Stimulated activated CD4-positive, alpha-beta T cell treated with anti-CD3 and anti-CD28 coated beads, Interleukin-2, amount 100 ng/mL, for 48 hours (primary cell): ENCODE data around the gene KCNC1.

Source experiments
- DNase-seq, 2 donors: peaks; one replicate each; pipeline ENCODE4 v3.0.0-alpha.2; 2020

Gene KCNC1

DNA sequence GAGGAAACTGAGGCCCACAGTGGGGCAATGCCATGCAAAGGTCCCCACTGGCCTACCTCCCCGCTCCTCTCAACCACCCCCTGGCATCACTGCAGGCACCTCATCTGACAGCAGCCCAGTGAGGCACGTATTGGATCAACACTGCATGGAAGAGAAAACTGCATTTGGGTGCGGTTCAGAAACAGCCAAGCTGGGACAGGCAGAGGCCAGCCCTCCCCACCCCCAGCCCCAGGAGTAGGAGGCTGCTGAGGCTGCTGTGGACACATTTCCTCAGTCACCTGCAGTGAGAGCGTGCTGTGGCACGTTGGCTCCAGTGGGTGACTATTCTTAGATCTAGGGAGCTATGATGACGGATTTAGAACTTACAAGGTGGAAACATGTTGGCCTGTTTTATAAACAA, 63.7 kb downstream of the KCNC1 start:
- no peak for DNase-seq

DNA sequence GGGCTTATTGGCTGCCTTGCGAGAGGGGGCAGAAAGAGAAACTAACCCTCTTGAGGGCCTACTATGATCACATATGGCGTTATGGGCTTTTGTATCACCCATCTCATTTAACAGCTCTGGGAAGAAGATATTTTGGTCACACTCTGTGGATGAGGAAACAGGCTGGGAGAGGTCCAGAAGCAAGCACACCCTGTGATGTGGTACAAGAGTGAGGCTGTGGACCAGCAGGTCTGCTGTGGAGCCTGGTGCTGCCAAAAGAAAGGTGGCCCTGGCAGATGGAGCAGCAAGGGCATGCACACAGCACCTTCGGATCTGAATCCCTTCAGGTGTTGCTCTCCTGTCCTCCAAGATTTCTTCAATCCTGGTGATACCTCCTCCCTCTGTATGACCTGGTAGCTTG, 64.1 kb downstream of the KCNC1 start:
- DNase-seq: no peak

DNA sequence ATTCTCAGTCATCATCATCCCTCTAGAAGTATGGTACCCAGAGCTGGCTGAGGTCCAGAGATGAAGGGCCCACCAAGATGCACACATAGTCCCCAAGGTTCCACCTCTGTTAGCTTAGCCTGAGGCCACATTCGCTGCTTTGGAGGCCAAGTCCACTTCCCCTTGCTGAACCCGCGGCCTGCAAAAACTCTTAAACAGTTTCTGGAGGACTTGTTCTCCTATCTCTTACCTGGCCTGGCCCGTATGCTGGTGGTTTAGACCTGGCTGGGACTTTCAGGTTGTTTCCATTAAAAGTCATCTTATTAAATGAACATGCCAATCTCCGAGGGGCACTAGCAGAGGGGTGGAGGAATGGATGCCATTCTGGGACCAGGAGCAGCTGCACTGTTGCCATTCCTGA, 64.6 kb downstream of the KCNC1 start:
- no peak for DNase-seq

DNA sequence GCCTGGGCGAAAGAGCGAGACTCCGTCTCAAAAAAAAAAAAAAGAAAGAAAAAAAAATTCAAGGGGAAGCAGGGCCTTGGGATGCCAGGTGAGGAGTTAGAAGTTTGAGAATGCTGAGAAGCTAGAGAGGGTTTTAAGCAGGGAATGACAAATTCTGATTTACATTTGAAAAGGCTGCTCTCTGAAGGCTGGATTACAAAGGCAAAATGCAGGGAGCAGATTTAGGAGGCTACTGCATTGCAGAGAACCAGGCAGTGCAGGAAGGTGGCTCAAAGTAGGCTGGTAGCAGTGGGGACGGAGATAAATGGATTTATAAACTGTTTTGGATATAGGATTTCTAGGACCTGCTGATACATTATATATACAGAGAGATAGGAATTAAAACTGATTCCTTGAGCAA, 66.6 kb downstream of the KCNC1 start:
- no peak for DNase-seq

DNA sequence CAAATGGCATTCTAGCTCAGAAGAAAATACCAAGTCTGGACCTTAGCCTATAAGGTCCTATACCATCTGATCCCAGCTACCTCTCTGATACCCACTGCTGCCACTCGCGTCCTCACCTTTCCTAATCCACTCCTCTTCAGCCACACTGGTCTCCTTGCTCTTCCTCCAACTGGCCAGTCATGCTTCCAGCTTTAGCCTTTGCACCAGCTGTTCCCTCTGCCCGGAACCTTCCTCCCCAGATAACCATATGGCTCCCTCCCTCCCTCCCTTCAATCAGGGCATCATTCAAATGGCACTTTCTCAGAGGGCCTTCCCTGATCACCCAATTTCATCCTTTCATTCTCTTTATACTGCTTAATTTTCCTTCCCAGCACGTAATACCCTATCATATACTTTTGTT, 67.9 kb downstream of the KCNC1 start:
- no peak for DNase-seq

DNA sequence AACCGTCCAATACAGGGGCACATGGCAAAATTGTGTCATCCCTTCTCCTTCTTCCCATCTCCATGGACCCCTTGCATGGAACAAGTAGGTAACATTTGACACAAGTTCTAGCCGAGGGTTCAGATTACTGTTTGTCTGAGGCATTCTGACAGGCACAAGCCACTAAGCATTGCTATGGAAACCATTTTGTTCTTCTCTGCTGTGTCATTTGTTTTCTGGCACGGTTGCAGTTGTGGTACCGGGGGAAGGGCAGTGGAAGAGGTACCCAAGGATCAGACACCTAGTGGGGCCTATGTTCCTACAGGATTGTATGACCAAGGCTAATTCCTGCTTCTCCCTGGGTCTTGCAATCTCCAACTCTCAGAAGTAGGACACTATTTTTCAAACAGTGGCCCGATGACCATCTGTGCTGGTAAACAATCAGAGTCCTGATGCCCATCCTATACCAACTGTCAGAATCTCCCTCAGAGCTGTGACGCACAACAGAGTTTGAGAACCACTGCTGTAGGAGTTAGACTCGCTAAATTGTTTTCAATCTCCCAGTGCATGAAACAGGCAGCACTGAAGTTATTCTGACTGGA, 69.3 kb downstream of the KCNC1 start:
- DNase-seq: no peak

DNA sequence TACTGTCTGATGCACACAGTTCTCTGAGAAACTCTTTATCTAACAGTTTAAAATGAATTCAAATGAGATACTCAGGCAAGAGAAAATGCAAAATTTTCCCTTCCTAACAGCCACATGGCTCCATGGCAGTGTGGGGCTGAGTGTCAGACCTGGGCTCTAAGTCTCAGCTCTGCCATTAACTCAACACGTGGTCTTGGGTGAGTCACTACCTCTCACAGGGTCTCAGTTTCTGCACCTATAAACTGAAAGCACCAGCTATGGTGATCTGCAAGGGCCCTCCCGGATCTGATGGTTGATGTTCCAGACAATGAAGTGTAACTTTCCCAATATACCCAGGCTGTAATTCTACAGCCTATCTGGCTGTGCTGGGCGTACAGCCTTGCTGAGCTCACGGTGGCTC, 70.5 kb downstream of the KCNC1 start:
- no peak for DNase-seq

DNA sequence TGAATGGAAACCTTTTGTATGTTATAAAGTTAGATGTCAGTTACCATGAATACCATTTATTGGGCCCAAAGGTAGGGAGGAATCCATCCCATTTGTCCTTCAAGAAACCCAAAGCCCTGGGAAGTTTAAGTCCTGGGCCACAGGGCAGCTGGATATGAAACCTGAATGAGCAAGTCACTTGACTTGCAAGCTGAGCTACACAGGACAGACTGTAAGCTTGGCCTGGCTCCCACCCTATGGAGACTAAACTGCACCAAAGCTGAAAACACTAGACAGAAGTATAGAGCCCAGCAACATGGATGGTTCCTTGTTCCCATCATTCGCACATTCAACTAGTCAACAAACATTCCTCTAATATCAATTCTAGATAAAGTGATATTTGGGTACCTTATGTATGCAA, 71.3 kb downstream of the KCNC1 start:
- no peak for DNase-seq

DNA sequence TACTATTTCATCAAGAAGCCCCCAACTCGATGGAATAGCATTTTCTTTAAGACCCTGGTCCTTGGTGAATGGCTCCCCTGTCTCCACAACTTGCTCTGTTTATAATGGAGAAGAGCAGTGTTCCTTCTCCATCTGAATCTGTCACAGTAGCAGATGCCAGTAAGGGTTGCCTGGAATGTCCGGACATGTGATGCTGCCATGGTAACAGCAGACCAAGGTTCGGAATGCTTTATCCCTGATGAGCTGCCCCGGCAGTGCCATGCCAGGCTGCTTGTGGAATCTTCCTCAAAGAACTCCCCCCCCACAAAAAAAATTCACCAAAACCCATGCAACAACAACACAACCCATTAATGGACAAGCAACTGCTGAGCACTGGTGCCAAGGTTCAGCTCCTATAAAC, 72.5 kb downstream of the KCNC1 start:
- DNase-seq: no peak

DNA sequence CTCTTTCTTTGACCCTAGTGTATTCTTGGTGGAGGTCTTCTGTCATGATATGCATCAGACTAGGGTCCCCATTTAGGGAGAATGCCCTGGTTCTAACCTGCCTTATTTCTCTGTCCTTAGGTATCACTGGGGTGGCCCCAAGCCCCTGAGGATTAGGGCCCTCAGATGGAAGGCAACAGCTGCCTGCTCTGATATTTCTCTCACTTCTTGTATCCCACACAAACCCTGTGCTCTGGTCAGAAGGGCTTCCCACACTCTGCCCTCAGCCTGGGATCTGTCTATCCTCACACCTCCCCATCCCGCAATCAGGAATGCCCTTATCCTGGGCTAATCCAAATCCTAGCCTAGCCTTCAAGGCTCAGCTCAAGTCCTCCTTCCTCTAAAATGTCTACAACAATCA, 75.5 kb downstream of the KCNC1 start:
- no peak for DNase-seq

DNA sequence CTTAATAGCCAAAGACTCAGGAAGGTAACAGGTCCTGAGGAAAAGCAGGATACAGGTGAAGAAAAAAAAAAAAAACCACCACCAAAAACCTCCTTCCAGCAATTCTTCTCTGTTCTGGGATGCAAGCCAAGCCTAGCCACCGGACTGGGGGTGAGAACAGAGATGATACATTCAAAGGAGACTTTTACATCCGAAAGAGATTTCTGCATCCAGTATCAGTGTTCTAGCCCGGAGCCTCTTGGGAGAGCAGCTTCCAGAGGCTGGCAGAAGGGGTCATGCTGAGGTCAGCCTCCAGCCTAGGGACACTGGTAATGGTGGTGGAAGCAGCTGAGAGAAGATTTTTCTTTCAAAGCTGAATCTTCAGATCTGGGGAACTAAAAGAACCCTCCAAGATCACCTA, 76.2 kb downstream of the KCNC1 start:
- no peak for DNase-seq

DNA sequence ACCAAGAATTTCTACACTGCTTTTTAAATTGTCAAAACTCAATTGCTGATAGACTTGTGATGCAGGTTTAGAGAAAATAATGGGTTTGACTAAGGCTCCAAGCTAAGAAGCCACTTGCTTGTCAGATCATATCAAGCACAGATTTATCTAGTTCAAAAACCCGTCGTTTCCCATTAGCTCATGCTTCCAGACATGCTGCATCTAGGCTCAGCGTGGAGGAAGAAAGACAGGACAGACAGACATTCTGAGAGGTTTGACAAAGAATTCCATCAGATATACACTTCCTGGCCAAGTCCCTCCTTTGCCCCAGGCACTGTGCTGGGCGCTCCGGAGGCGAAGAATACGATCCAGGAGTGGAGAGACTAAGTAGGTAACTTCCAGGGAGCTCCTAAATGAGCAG, 76.8 kb downstream of the KCNC1 start:
- DNase-seq: no peak

DNA sequence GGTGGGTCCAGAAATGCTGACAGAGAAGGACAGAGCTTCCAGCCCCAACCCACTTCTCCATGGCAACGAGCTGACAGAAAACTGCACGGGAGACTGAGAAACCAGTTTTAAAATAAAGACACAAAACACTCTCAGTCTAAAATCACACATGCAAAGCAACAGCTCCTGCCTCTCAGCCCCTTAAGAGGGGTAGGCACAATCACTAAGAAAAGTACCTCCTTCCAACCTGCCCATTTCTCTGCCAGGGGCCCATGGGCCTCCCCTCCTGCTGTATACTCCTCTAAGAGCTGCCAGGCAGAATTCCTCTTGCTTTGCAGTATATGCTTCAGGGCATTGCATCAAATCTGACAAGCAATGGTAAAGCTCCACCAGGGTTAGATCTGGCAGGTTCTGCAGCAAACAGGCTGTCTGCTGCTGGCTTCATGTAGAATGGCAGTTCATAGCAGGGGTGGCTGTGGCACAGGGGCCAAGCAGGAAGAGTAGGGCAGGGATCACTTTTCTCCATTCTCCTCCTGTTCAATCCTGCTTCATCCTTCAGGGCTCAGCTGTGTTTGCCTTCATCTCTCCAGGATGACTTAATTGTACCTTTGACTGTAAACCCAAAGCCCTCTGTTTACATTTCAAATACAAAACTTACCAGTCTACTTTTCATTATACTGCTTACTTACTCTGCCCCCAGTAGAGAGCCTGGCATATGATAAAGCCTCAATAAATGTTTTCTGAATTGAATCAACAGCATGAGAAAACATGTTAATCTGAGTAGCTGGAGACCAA, 77.7 kb downstream of the KCNC1 start:
- no peak for DNase-seq

DNA sequence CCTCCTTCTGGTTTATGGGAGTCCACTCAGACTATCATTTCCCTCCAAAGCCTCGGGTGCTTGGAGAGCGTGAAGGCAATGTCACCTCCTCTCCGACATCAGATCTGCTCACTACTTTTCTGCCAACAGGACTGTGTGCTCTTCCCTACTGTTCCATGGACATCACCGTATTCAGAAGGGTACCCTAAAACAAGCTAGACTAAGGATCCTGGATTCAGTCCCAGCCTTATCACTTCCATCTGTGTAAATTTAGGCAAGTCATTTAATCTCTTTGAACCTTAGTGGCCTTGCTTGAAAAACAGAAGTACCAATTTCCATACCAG, 78.2 kb downstream of the KCNC1 start:
- no peak for DNase-seq

DNA sequence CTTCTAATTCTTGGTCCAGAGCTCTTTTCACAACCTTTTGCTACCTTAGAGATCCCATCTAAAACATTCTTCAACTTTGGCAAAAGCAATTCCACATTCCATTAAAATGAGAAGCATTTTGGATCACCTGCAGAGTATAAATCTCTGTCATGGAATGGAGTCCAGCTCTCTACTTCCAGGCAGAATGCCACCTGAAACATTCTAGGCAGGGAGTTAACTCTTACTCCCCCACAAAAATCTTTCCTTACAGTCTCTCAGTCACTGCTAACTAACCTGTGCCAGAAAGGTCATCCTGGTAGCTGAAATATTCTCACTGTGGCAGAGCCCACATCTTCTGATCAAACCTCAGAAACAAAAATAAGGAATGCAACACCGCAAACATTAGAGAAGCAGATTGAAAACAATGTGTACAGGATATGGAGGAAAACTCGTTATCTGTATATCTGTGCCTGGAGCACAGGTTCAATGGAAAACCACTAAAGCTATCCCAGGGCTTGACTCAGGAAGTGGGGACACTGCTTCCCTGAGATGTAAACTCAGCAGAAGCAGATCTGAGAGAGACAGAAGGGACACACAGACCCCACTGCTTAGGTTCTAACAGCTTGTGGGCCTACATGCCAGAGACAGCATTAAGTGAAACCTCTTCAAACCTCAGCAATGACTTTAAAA, 78.9 kb downstream of the KCNC1 start:
- DNase-seq: no peak

DNA sequence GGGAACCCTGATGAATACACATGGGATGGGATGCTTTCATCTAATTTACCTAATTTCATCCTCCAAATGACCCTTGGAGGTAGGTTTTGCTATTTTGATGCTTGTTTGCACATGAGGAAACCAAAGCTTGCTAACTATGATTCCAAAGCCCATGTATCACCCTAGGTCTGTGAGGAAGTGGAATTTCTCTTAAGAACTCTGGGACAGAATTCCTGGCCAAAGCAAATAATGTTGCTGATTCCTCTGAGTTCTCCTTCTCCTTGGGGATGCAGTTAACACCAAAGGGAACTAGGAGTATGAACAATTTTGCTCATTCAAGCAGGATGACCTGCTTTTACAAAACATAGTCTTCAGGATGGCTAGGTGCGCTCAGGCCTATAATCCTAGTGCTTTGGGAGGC, 80.0 kb downstream of the KCNC1 start:
- no peak for DNase-seq

DNA sequence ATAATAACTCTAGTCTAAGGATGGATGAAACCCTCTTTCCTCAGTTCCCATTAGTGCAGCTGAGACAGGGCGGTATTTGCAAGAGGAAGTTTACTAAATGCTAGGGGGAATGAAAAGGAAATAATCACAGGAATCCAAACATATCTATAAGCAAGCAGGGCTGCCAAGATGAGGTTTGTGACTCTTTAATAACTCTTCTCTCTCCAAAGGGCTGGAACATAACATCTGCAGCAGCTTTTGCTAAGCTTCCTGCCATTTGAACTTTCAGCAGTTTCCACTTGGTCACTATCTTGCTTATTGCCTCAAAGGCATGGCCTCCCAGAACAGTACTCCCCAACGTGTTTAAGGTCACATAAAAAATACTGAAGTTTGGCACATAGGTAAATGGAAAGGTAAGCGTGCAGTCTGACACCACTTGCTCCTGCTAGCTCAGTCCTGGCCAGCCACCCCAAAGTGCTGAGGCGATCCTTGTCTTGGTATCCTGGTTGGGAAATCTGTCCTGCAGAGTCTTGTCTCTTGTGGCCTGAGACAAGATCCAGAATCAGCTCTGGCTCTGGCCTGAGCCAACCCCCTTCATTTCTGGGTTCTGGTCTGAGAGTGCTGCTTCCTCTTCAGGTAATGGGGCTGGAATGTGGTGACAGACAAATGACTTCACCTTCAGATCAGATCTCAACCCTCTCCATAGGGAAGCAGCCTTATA, 81.8 kb downstream of the KCNC1 start:
- DNase-seq: no peak

DNA sequence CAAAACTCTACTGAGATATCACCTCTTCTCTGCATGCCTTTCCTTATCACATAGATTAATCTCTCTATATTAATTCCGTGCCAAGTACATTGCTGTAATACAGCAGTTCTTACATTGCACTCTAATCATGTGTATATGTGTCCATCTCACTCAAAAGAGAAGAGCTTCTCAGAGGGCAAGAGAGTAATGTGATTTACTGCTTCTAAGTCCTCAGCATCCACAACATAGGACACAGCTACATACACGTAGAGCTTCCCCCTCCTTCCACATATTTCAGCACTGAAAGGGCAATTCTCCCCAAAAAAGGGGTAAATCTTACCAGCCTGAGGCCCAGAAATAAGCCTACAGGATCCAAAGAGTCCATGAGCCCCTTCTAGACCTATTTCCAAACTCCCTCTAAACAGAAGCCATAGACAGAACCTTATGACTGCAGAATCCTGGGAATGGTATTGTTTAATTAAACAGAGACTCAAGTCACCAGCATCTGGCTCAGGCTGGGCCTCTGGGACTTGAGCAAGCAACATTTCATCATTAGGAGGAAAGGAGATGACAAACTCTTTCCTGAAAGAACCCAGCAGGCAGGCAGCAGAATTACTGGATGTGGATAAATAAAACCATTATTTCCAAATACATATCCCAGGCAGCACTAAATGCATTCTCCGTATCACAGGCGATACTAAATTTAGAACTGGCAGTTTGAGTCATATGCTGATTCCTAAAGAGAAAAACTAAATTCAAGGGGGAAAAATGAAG, 87.2 kb downstream of the KCNC1 start:
- no peak for DNase-seq

DNA sequence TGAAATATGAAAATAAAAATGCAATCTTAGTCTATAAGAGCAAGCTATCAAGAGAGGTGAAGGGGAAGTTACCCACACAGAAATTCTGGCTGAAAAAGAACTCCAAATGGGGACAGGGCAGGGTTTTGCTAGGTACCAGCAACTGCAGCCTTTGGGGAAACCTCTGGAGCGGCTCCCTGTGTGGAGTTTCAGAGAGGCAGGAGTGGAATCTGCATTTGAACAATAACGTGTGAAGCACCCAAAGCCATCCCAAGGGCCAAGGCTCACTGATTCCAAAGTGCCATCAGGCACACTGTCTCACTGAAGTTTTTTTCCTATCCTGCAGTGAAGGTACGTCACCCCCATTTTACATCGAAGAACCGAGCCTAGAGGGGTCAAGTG, 87.8 kb downstream of the KCNC1 start:
- no peak for DNase-seq

DNA sequence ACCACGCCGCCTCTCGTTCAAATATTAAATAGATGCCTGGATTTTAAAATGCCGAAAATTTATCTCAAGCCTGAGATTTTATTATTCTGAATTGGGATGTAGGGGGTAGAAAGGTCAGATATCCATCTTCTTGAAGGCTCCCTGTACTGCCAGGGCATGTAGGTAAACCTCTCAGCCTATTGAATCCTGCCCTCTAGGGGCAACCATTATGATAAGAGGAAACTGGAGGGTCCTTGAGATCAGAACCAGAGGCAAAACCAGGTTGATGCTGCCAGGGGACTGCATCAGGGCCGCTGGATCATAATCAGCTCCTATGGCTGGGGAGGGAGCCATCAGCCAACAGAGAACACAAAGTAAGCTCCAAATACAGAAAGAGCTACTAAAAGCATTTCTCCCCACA, 92.4 kb downstream of the KCNC1 start:
- DNase-seq: no peak

DNA sequence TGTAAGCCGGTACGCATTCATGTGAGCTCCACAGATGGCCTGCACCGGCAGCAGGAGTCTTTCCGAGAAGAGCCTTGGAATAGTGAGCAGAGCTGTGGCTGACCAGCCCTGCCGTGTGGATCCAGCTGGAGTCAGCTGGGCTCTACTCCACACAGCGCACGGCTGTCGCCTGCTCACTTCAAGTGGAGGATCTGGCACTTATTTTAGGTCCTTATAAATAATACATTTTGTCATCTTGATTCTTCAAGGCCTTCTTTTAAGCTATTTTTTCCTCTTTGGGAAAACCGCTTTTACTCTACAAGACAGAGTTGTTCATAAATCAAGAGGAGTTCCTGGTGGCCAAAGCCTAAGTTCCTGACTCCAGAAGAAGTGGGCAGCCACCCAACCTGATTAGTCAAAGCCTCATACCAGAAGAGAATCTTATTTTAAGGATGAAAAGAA, 93.8 kb downstream of the KCNC1 start:
- DNase-seq: no peak

DNA sequence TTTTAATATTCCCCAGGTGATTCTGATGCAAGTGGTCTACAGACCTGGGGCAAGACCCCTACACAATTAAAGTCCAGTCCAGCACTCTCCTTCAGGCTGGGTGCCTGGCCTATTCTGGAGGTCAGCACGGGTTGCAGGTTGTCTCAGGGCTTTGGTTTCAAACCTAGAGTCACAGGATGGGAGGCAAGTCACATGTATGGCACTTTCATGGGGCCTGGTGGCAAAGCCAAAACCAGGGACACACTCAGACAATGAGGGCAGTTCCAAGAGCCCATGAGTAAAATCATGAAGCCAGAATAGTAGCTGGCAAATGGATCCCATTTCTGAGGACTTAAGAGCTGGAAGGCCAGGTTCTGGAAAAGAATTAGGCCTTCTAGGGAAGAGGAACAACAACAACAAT, 96.6 kb downstream of the KCNC1 start:
- DNase-seq: no peak

DNA sequence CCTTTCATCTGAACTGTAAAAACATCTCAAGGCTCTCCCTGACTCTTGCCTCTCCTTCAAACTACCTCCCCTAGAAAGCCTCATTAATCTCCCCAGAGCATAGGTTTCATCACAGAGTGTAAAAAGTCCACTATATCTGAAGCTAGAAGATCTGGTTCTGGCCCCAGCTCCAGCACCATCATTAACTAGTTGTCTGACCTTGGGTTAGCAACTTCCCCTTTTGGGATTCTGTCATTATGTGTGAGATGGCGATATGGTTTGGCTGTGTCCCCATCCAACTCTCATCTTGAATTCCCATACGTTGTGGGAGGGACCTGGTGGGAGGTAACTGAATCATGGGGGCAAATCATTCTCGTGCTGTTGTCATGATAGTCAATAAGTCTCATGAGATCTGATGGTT, 97.3 kb downstream of the KCNC1 start:
- no peak for DNase-seq
